Spleen (tissue), 11 donors: Measurements from ENCODE around the gene ZNF438. TPM values are rescaled to one million over a fixed set of nuclear protein-coding genes. Genes with fewer than 3 reads are reported as not detected.

Experiments used
- DNase-seq: peaks from one replicate; pipeline ENCODE4 v3.0.0-alpha.2; 2020
- H3K27ac ChIP-seq, 8 donors: fragments of 200-600 bp; sonication (generic) in 7 of 8; 1 replicate in 4 of 8; 2 replicates in 4 of 8; pipeline versions ENCODE4 v1.5.0 to v1.8.0; 2016 to 2021; ENCODE audit warnings: inconsistent platforms in 4 of 8, mild to moderate bottlenecking in 4 of 8, moderate library complexity in 1 of 8
- H3K27me3 ChIP-seq, 7 donors: fragments of 200-600 bp; sonication (generic) in 6 of 7; replicated peaks in 1 of 7; 1 replicate in 4 of 7; 2 replicates in 3 of 7; pipeline versions ENCODE4 v1.5.0 to v1.8.0; 2016 to 2021; ENCODE audit warnings: inconsistent platforms in 3 of 7, mild to moderate bottlenecking in 1 of 7
- H3K36me3 ChIP-seq, 6 donors: fragments of 200-600 bp; sonication (generic) in 5 of 6; 1 replicate in 4 of 6; 2 replicates in 2 of 6; pipeline versions ENCODE4 v1.5.0 to v1.8.0; 2016 to 2021; ENCODE audit warnings: inconsistent platforms in 2 of 6
- H3K4me1 ChIP-seq, 6 donors: fragments of 200-600 bp; sonication (generic) in 5 of 6; 1 replicate in 3 of 6; 2 replicates in 3 of 6; pipeline versions ENCODE4 v1.5.0 to v1.8.0; 2016 to 2021; ENCODE audit warnings: inconsistent platforms in 3 of 6
- H3K4me3 ChIP-seq, 8 donors: fragments of 200-600 bp; sonication (generic) in 7 of 8; 1 replicate in 4 of 8; 2 replicates in 4 of 8; pipeline versions ENCODE4 v1.5.0 to v1.8.0; 2016 to 2021; ENCODE audit warnings: inconsistent platforms in 4 of 8, mild to moderate bottlenecking in 4 of 8, moderate library complexity in 2 of 8
- H3K9me3 ChIP-seq, 8 donors: fragments of 200-600 bp; sonication (generic) in 7 of 8; 1 replicate in 4 of 8; 2 replicates in 4 of 8; pipeline versions ENCODE4 v1.5.0 to v1.8.0; 2016 to 2021; ENCODE audit warnings: inconsistent platforms in 4 of 8
- POLR2A ChIP-seq, 3 donors: fragments of 450-650 bp; IDR thresholded peaks; one replicate each; pipeline ENCODE4 v1.5.1; 2017; ENCODE audit warnings: antibody characterized with exemption in 3 of 3, mild to moderate bottlenecking in 1 of 3
- POLR2AphosphoS5 ChIP-seq, 3 donors: sonication (generic); formaldehyde crosslinking; IDR thresholded peaks; one replicate each; pipeline ENCODE4 v1.5.1; 2017; ENCODE audit warnings: antibody characterized with exemption in 3 of 3
- WGBS, 5 donors: extraction: QIAGEN DNeasy Blood & Tissue Kit in 3 of 5; methylation state at CpG; one replicate each; pipeline versions ENCODE4 v1.1.5 to v1.1.7; 2013 to 2018; 5-methylcytosine and 5-hydroxymethylcytosine counted together
- intact Hi-C: fragments of 100-400 bp; cut with DNase I; formaldehyde crosslinking; loops from one replicate; pipeline ENCODE4 v1.15.0; 2023; ENCODE audit warnings: low total_unique reads
- polyA plus RNA-seq, 3 donors: library from polyadenylated mRNA; stranded (reverse); fragments of 200-250 nt; gene quantifications; one replicate each; pipeline ENCODE4 v1.2.1, GENCODE V29; 2013
- total RNA-seq, 7 donors: library from RNA; depleted of rRNA in 3 of 7; stranded (reverse); fragments of >200 nt in 3 of 7; fragmentation: NEBNext Ultra II Directional in 4 of 7; extraction: Animal tissue kit (Norgen Biotek cat#: 25700) in 4 of 7; gene quantifications; one replicate each; pipeline versions ENCODE4 v1.1.0 to v1.2.1, GENCODE V29; 2016 to 2021
- TF ChIP-seq, protein P1 (sequence below), 11 experiments: fragments of 200-600 bp in 7 of 11; fragments of 450-650 bp in 4 of 11; sonication (generic) in 4 of 11; IDR thresholded peaks in 8 of 11; conservative IDR thresholded peaks in 3 of 11; 1 replicate in 7 of 11; 2 replicates in 4 of 11; pipeline versions ENCODE4 v1.4.0 to v1.8.0; 2016 to 2021; ENCODE audit warnings: antibody characterized with exemption in 11 of 11, inconsistent platforms in 4 of 11, mild to moderate bottlenecking in 1 of 11
- donor health status: healthy with polysubstance abuse.
- donor health status: DM: no; HTN: no; CAD: no; lungs with moderate emphysema.
- donor health status: DM: no; HTN: no; CAD: no.
- donor health status: Bipolar disorder and iron deficiency.
- donor health status: healthy.
- donor health status: DM: no; HTN: no; CAD: no.
- donor health status: DM: yes; HTN: yes; CAD: no.

The ZNF438 gene
- total and polyA plus RNA-seq, 10 donors = 4.4 to 23.1 (median 13.9) TPM

GRCh38 chr10:30820261-30820991 is 211.2 kb downstream of the ZNF438 start:
- peaks cover 0 to 4% (median 0%) of the 10 kb centered on the region in 7 donors for H3K27me3 ChIP-seq
- H3K4me3 ChIP-seq = no peak overlapping the region
- H3K9me3 ChIP-seq = no peaks in the 10 kb centered on the region
- DNase-seq = no peak
- H3K36me3 ChIP-seq = no peaks in the 10 kb centered on the region
- intact Hi-C loops = no loop called here
- no peak overlapping the region for H3K27ac ChIP-seq
- peaks cover 0 to 19% (median 5%) of the 10 kb centered on the region in 6 donors for H3K4me1 ChIP-seq
- TF ChIP-seq POLR2AphosphoS5 (IDR thresholded peaks at IDR 0.05) (no peak), POLR2A (IDR thresholded peaks at IDR 0.05) (no peak)
- TF ChIP-seq, protein P1, sequence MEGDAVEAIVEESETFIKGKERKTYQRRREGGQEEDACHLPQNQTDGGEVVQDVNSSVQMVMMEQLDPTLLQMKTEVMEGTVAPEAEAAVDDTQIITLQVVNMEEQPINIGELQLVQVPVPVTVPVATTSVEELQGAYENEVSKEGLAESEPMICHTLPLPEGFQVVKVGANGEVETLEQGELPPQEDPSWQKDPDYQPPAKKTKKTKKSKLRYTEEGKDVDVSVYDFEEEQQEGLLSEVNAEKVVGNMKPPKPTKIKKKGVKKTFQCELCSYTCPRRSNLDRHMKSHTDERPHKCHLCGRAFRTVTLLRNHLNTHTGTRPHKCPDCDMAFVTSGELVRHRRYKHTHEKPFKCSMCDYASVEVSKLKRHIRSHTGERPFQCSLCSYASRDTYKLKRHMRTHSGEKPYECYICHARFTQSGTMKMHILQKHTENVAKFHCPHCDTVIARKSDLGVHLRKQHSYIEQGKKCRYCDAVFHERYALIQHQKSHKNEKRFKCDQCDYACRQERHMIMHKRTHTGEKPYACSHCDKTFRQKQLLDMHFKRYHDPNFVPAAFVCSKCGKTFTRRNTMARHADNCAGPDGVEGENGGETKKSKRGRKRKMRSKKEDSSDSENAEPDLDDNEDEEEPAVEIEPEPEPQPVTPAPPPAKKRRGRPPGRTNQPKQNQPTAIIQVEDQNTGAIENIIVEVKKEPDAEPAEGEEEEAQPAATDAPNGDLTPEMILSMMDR (IDR thresholded peaks at IDR 0.05 in 8 of 11, conservative IDR thresholded peaks at IDR 0.05 in 3 of 11) = no peak
- WGBS, 5 donors = 70 to 83% (median 75%) methylated on average over 10 of the region's 10 CpGs

DNA sequence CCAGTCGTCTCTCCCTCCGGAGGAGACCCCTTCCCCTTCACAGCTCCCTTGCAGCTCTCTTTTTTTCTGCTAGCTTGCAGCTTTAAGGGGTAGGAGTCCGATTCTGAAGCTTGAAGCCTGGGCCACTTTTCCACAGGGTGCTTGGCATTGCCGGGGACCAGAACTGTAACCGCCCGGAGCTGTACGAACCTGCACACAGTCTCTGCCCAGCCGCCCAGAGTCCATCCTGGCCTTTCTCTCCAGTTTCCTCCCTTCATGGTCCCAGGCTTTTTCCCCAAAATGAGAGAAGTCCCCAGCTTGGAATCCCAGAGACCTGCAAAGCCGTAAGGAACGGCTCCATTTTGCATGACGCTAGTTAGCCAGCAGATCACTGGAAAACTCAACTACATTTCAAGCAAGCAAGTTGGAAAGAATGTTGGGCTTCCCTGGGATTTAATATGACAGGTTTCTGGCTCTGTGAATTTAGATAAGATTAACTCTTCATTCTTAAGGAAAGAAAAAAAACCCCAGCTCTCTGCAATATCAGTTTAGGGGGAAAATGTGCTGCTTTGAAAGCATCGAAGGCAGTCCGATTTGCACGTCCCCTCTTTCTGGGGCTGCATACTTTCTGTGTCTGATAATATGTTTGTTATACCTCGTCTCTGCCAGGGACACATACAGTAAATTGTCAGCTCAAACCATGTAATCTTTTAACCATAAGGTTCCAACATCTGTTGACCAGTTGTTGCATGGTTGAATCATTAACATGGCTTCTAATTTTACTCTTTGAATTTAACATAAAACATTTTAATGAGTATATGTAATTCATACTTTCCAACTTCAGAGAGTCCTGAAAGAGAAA is 212.1 kb downstream of the ZNF438 start:
- intact Hi-C loops = no loop called here
- peaks cover 0 to 19% (median 5%) of the 10 kb centered on the region in 6 donors for H3K4me1 ChIP-seq
- H3K27ac ChIP-seq = no peak overlapping the region
- no peaks in the 10 kb centered on the region for H3K27me3 ChIP-seq
- TF ChIP-seq POLR2A (IDR thresholded peaks at IDR 0.05) = no peak
- TF ChIP-seq POLR2AphosphoS5 (IDR thresholded peaks at IDR 0.05) = no peak
- TF ChIP-seq, protein P1 (IDR thresholded peaks at IDR 0.05 in 8 of 11, conservative IDR thresholded peaks at IDR 0.05 in 3 of 11) = no peak
- WGBS, 5 donors = 78 to 89% (median 85%) methylated on average over 15 of the region's 15 CpGs
- no peaks in the 10 kb centered on the region for H3K9me3 ChIP-seq
- DNase-seq = peak; percentile 21
- no peak overlapping the region for H3K4me3 ChIP-seq
- H3K36me3 ChIP-seq = no peaks in the 10 kb centered on the region

DNA sequence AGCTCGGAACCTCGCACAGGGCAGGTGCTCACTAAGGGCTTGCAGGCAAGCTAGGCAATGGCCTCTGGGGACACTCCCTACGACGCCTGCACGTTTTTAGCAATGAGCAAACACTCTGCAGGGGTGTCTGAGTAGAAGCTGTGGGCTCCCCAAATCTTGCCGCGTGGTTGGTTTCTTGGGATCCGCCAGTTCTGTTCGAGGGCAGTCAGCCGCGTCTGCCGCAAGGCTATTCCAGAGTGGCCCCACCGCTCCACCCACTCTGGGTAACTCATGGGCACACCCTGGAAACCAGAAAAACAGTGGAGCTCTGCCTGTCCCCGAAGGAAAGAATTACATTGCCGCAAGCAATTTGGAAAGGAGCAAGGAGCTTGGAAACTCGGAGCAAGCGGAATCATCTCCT is 212.8 kb downstream of the ZNF438 start:
- 92 to 97% (median 94%) methylated on average over 12 to 17 of the region's 17 CpGs for WGBS, 5 donors
- H3K27ac ChIP-seq = no peak overlapping the region

More for the DNA sequence above, 212.8 kb downstream of the ZNF438 start:
- peaks cover 0 to 23% (median 6%) of the 10 kb centered on the region in 6 donors for H3K4me1 ChIP-seq
- no peaks in the 10 kb centered on the region for H3K36me3 ChIP-seq
- DNase-seq = peak; percentile 57
- TF ChIP-seq POLR2A (IDR thresholded peaks at IDR 0.05) = no peak
- TF ChIP-seq POLR2AphosphoS5 (IDR thresholded peaks at IDR 0.05) = no peak
- TF ChIP-seq, protein P1 (IDR thresholded peaks at IDR 0.05 in 8 of 11, conservative IDR thresholded peaks at IDR 0.05 in 3 of 11) = no peak
- no peaks in the 10 kb centered on the region for H3K9me3 ChIP-seq
- H3K27me3 ChIP-seq = no peaks in the 10 kb centered on the region
- intact Hi-C loops = no loop called here
- no peak overlapping the region for H3K4me3 ChIP-seq
